ENCODE data around the gene BTN2A1.
"Not testable (repeated sequence)": the region's sequence is repeated elsewhere in the genome, so short reads cannot be mapped to it uniquely, and the experiment has no call there.

BTN2A1 gene

GRCh38 chr6:26457806-26458688 is at the start of gene BTN2A1:
TSS of gene BTN2A1 (plus strand) at chr6:26457955. CDS start at chr6:26458637, 682 bp downstream.
- peak; percentile 38 to 49 for DNase-seq (ENCODE audit: extremely low read depth in 1 of 2, low read depth in 1 of 2)

- DNase-seq (ENCODE audit: extremely low read depth in 1 of 2, low read depth in 1 of 2) = no peak
These were observed 48.7 kb upstream of the BTN2A1 start for GRCh38 chr6:26408828-26409730.

GRCh38 chr6:26411751-26412150 is 46.0 kb upstream of the BTN2A1 start:
- DNase-seq (ENCODE audit: extremely low read depth in 1 of 2, low read depth in 1 of 2) = no peak

- DNase-seq (ENCODE audit: extremely low read depth in 1 of 2, low read depth in 1 of 2) = no peak
These were observed 45.5 kb upstream of the BTN2A1 start for GRCh38 chr6:26412228-26412627.

- no peak for DNase-seq (ENCODE audit: extremely low read depth in 1 of 2, low read depth in 1 of 2)
These were observed 44.8 kb upstream of the BTN2A1 start for GRCh38 chr6:26412954-26413353.

GRCh38 chr6:26414281-26414680 is 43.5 kb upstream of the BTN2A1 start:
- no peak for DNase-seq (ENCODE audit: extremely low read depth in 1 of 2, low read depth in 1 of 2)

GRCh38 chr6:26415036-26415614 is 42.6 kb upstream of the BTN2A1 start:
- no peak for DNase-seq (ENCODE audit: extremely low read depth in 1 of 2, low read depth in 1 of 2)

- no peak for DNase-seq (ENCODE audit: extremely low read depth in 1 of 2, low read depth in 1 of 2)
These were observed 42.0 kb upstream of the BTN2A1 start for GRCh38 chr6:26415791-26416190.

- DNase-seq (ENCODE audit: extremely low read depth in 1 of 2, low read depth in 1 of 2) = no peak
These were observed 41.5 kb upstream of the BTN2A1 start for GRCh38 chr6:26416288-26416687.

- DNase-seq (ENCODE audit: extremely low read depth in 1 of 2, low read depth in 1 of 2) = not testable (repeated sequence)
These were observed 39.7 kb upstream of the BTN2A1 start for GRCh38 chr6:26418077-26418476.

- not testable (repeated sequence) for DNase-seq (ENCODE audit: extremely low read depth in 1 of 2, low read depth in 1 of 2)
These were observed 39.0 kb upstream of the BTN2A1 start for GRCh38 chr6:26418795-26419194.

- DNase-seq (ENCODE audit: extremely low read depth in 1 of 2, low read depth in 1 of 2) = no peak
These were observed 37.0 kb upstream of the BTN2A1 start for GRCh38 chr6:26420688-26421171.

- DNase-seq (ENCODE audit: extremely low read depth in 1 of 2, low read depth in 1 of 2) = no peak
These were observed 36.3 kb upstream of the BTN2A1 start for GRCh38 chr6:26421259-26422144.

GRCh38 chr6:26422329-26422728 is 35.4 kb upstream of the BTN2A1 start:
- no peak for DNase-seq (ENCODE audit: extremely low read depth in 1 of 2, low read depth in 1 of 2)

- no peak for DNase-seq (ENCODE audit: extremely low read depth in 1 of 2, low read depth in 1 of 2)
These were observed 30.9 kb upstream of the BTN2A1 start for GRCh38 chr6:26426691-26427450.

GRCh38 chr6:26427451-26427809 is 30.3 kb upstream of the BTN2A1 start:
- no peak for DNase-seq (ENCODE audit: extremely low read depth in 1 of 2, low read depth in 1 of 2)

- DNase-seq (ENCODE audit: extremely low read depth in 1 of 2, low read depth in 1 of 2) = no peak
These were observed 29.5 kb upstream of the BTN2A1 start for GRCh38 chr6:26428206-26428605.

- DNase-seq (ENCODE audit: extremely low read depth in 1 of 2, low read depth in 1 of 2) = no peak
These were observed 27.0 kb upstream of the BTN2A1 start for GRCh38 chr6:26430787-26431186.
